GM21619 (cell line): ENCODE results near the gene INTS7.
"Not testable (repeated sequence)": the region's sequence is repeated elsewhere in the genome, so short reads cannot be mapped to it uniquely, and the experiment has no call there.

Source experiments
- ATAC-seq: cut with Tn5 transposase; IDR thresholded peaks from one replicate; pipeline ENCODE4 v1.9.1; 2021; ENCODE audit not compliant: unreplicated experiment

INTS7 gene

GRCh38 chr1:211986628-211987254 is 48.6 kb downstream of the INTS7 start:
- no peak for ATAC-seq

DNA sequence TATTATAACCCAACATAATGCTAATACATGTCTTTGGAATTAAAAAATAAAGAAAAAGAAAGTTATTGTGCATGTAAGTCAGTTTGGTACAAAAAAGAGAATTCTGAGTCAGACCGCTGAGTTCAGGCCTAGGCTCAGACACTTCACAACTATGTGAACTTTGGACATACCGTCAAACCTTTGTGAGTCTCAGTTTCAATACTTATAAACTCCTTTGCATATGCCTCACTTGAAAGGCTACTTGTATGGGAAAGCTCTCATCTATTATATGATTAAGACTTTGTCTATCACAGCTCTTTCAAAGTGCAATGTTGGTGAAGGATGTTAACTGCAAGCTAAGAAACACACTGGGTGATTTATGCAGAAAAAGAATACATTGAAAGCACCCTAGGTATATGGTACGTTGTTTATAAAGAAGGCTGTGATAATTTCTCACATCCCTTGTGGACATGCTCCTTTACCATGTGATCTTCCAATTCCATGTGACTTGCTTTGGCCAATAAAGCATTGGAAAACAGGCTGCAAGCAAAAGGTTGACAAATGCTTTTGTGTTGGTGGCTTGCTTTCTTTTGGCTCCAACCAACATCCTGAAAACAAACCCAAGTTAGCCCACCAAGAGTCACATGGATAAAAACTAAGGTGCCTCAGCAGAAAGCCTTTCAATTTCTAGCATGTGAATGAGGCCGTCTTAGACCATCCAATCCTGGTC is 49.6 kb downstream of the INTS7 start:
- ATAC-seq = peak; percentile 98

GRCh38 chr1:211978596-211978995 is 56.8 kb downstream of the INTS7 start:
- no peak for ATAC-seq

DNA sequence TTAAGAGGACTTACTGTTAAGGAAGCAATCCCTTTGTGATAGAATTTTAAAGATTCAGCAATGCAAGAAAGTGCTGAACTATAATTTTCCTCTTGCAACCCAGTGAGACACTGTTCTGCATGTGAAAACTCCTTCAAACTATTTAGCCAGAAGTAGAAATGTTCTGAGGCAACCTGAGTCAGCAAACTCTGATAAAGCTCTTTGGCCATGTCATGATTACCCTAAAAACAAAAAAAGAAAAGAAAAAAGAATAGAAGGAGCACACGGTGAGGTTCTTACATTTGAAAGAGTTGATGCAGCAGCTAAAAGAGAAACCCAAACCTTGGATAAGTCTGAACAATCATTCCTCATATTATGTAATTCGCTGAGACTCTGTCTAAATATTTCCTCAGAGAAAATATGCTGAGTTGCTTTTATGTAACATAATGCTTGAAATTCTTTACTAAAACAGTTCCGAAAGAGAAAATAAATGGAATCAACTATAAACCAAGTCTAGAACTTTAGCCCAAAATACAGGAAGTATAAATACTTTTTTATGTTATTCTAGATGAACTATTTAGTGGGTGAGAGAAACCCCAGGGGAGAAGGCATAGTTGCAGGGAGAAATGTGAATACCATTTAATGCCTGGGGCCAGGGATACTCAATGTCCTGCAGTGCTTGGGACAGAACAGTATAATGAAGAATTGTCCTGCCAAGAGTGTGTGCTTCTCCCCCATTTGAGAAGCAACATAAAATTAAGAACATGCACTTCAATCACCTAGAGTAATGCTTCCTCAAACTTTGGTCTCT is 60.0 kb downstream of the INTS7 start:
- no peak for ATAC-seq

DNA sequence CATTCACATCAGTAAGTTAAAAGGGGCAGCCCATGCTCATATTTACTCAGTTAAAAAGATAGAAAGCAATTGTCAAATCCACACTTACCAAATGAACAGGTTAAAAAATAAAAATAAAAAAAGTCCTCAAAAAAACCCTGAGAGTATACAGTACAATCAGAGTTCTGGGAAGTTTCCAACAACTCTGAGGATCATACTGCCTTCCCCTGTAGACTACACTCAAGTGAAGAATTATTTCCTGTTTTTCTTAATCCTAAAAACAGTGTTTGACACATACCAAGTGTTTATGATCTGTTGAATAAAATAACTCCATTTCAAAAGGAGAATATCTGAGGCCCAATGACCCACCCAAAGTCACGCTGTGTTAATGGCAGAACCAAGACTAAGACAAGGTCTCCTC is 61.8 kb downstream of the INTS7 start:
- ATAC-seq = no peak

GRCh38 chr1:211968200-211968834 is 67.0 kb downstream of the INTS7 start:
- no peak for ATAC-seq

DNA sequence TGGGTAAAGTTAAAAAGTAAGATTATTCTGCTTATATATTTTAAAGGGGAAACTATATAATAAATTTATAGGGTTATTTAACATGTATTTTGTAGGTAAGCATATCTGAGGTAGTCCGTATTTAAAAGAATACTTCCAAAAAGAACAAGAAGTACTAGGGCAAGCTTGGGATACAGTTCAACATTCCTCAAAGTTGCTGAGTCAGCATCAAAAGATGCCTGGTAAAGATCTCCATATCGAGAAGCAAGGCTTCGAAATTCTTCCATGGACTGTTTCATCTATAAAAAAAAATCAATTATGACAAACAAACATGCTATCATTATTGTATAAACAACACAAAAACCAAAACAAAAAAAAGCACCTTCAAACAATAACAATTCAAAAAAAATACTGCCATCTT is 67.7 kb downstream of the INTS7 start:
- no peak for ATAC-seq

DNA sequence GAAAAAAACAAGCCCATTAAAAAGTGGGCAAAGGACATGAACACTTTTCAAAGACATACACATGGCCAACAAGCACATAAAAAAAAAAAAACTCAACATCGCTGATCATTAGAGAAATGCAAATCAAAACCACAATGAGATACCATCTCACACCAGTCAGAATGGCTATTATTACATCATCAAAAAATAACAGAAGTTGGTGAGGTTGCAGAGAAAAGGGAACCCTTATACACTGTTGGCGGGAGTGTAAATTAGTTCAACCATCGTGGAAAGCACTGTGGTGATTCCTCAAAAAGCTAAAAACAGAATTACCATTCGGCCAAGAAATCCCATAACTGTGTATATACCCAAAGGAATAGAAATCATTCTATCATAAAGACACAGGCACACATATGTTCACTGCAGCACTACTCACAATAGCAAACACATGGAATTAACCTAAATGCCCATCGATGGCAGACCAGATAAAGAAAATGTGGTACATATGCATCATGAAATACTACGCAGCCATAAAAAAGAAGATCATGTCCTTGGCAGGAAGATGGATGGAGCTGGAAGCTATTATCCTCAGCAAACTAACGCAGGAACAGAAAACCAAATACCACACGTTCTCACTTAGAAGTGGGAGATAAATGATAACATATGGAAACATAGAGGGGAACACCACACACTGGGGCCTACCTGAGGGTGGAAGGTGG is 70.1 kb downstream of the INTS7 start:
- no peak for ATAC-seq

- ATAC-seq = no peak
Observed at GRCh38 chr1:211959680-211960079, 75.7 kb downstream of the INTS7 start.

- no peak for ATAC-seq
Observed at GRCh38 chr1:211959221-211959620, 76.1 kb downstream of the INTS7 start.

DNA sequence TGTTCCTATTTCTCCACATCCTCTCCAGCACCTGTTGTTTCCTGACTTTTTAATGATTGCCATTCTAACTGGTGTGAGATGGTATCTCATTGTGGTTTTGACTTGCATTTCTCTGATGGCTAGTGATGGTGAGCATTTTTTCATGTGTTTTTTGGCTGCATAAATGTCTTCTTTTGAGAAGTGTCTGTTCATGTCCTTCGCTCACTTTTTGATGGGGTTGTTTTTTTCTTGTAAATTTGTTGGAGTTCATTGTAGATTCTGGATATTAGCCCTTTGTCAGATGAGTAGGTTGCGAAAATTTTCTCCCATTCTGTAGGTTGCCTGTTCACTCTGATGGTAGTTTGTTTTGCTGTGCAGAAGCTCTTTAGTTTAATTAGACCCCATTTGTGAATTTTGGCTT is 81.3 kb downstream of the INTS7 start:
- ATAC-seq = not testable (repeated sequence)

- not testable (repeated sequence) for ATAC-seq
Observed at GRCh38 chr1:211953543-211953942, 81.8 kb downstream of the INTS7 start.

- no peak for ATAC-seq
Observed at GRCh38 chr1:211952299-211952698, 83.1 kb downstream of the INTS7 start.

DNA sequence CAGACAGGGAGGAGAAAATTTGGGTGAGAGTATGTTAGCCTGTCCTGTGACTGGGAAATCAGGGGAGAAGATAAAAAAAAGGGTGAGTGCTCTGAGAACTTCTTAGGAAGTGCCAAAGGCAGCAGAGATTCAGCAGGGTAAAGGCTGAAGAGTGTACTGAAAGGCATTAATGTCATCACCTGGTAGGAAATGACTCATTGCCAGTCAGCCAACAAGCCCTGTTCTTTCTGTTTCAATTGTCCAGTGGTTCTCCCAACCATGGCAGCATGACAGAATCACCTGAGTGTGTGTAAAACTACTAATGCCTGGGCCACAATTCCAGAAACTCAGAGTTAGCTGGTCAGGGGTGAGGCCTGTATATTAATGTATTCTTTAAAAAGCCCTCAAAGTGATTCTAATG is 83.5 kb downstream of the INTS7 start:
- ATAC-seq = peak; percentile 98

GRCh38 chr1:211948377-211948776 is 87.0 kb downstream of the INTS7 start:
- no peak for ATAC-seq

DNA sequence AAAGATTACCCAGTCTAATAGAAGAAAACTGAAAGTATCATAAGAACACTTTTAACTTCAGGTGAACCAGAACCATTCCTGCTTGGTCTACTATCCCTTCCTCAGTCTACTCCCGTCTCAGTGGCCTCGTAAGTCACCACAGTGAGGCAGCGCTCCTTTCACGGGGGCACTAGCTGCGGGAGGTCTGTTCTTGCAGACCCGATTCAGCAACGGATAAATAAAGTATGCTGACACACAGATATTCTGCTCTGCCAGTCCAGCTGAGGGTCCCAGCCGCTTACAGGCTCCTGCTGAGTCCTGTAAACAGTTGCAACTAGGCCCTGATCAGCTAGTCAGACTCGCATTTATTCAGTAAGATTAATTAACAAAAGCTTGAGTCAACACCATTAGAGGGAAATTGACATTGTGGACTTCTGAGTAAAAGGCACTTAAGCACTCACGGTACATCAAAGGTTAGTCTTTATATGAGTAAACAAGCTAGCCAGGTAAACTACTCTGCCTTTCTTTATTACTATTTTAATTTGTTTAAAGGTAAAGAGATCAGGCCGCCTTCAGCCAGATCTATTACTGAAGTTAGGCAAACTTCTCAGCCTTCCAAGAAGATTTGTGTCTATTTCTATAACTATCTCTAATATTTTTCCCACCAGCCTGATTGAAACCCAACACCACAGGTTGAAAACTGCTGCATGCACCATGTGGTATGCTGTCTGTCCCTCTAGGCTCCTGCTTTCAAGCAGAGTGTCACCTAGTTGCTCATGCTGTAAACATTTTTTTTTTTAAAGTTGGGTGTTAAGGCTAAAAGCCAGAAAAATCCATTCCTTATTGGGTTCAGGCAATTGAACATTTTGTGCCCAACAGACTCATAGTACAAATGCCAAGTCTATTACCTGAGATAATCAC is 87.7 kb downstream of the INTS7 start:
- no peak for ATAC-seq

DNA sequence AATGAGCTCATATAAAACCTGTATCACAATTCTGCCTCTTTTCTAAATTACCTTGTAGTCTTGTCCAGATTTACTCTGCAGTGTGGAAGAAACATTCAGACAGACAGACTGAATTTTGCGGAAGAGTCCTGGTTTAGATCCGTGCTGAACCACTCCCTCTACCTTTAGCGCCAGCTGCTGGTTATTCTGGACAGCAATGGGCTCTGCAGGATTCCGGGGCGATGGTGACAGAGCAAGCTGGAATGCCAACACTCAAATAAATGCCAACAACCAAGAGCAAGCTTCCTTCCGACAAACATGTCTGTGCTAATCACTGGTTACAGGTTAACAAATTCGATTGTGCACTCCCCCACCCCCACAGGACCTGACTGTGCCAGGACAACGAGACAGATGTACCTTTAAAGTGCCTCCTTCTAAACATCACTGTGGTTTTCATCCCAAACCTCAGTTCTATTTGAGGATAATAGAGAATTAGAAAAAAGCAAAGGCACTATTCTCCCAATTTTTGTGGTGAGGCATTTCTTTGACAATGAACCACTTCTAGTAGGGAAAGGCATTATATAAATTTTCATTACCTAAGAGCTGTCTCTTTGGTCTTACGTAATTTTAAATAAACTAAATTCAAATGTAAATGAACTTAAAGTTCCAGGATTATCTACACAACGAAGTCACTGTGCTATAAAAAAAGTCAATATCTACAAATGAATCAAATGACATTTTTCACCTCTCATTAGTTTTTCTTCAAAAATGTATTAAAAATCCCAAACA is 90.4 kb downstream of the INTS7 start:
- ATAC-seq = no peak

DNA sequence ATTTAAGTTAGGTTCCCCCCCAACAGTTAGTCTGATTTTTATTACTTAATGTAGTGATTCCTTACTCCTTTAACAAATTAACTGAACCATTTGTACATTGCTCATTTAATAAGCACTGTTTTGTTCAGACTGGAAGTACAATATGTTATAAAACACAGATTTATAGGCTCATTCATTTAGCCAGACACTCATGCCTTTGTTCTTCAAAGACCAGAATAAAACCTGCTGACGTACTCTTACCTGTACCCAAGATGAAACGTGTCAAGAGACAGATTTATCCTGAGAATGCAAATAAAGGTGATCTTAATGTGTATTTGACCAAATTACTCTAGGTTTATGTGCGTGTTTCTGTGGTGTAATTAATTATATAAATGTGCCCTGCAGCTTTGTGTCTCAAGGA is 92.8 kb downstream of the INTS7 start:
- ATAC-seq = no peak

DNA sequence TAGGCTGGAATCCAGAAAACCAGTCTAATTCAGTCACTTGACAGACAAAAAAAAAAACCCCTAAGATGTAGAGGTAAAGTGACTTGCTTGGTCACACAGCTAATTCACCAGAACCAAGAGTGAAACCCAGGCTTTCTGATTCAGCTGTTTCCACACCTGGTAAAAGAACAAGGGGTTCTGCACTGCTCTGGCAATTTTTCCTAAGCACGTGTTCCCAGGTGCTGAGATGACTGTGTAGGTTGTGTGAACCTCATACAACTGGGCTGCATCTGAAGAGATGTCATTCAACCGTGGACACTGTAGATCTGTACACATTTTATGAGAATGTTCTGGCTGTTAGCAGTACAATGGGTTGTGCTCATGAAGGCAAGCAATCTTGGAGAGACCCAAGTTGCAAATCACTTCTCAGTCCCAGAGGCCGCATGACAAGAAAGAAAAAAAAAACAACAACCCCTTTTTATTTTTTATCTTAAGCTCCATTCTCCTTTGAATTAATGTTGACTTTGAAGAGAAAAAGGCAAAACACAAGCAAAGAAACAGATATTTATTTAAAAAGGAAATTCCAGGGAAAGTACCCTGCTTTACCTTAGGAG is 95.4 kb downstream of the INTS7 start:
- peak; percentile 76 for ATAC-seq
